ENCODE measurements around the gene GBA2. TPM values are rescaled to one million over a fixed set of nuclear protein-coding genes. Genes with fewer than 3 reads are reported as not detected.

GBA2 gene
- polyA plus RNA-seq, 1 donor (not counting 4 experiments of a cell fraction or from before 2014, with no cell fraction given), result 31.7 TPM

- Histone ChIP-seq H3K4me1 (ENCODE audit: control insufficient read depth, extremely low read depth, insufficient read depth, low read length) (no peaks in the 10 kb centered on the region), H3K4me2 (ENCODE audit: control insufficient read depth, extremely low read depth, insufficient read depth, low read depth, low read length) (no peak overlapping the region), H2AFZ (ENCODE audit: control insufficient read depth, low read length) (no peak overlapping the region), H3K27ac (ENCODE audit: control insufficient read depth, insufficient read depth, low read length) (no peak overlapping the region), H3K9me1 (ENCODE audit: control insufficient read depth, extremely low read depth, insufficient read depth, low read length) (no peaks in the 10 kb centered on the region), H3K27me3 (ENCODE audit: control insufficient read depth, extremely low read depth, insufficient read depth, low read length) (no peaks in the 10 kb centered on the region), H3K36me3 (ENCODE audit: control insufficient read depth in 2 of 2, extremely low read depth in 1 of 2, insufficient read depth in 2 of 2, low read length in 2 of 2) (peaks cover 70 to 81% of the 10 kb centered on the region in 2 experiments), H3K79me2 (ENCODE audit: control insufficient read depth, insufficient read depth, low read length) (no peaks in the 10 kb centered on the region), H4K20me1 (ENCODE audit: control insufficient read depth, extremely low read depth, insufficient read depth, low read length) (peaks cover 3% of the 10 kb centered on the region), H3K9ac (ENCODE audit: control insufficient read depth, extremely low read depth, insufficient read depth, low read length) (no peak overlapping the region), H3K9me3 (ENCODE audit: control insufficient read depth, low read depth, low read length) (no peaks in the 10 kb centered on the region), H3K4me3 (ENCODE audit: control insufficient read depth in 2 of 3, extremely low read depth in 1 of 3, insufficient read depth in 2 of 3, low read depth in 1 of 3, low read length in 3 of 3) (no peak overlapping the region)
- no peak for FAIRE-seq
- dilution Hi-C loops (cut with MboI; ENCODE audit: extremely low pct_ligation_motif_present, low sequenced_read_pairs), result no loop called here
- TF ChIP-seq EZH2 (IDR thresholded peaks at IDR 0.05; ENCODE audit: low read length), result no peak
- TF ChIP-seq CTCF (optimal IDR thresholded peaks at IDR 0.05 in 1 of 3, IDR thresholded peaks at IDR 0.05 in 1 of 3, conservative IDR thresholded peaks at IDR 0.05 in 1 of 3; ENCODE audit: extremely low read depth in 1 of 3, insufficient read depth in 2 of 3, low read length in 3 of 3), result no peak
- DNase-seq (ENCODE audit: low read depth, low spot score), result no peak
Observed at GRCh38 chr9:35714123-35714522, 34.9 kb downstream of the GBA2 start.

DNA sequence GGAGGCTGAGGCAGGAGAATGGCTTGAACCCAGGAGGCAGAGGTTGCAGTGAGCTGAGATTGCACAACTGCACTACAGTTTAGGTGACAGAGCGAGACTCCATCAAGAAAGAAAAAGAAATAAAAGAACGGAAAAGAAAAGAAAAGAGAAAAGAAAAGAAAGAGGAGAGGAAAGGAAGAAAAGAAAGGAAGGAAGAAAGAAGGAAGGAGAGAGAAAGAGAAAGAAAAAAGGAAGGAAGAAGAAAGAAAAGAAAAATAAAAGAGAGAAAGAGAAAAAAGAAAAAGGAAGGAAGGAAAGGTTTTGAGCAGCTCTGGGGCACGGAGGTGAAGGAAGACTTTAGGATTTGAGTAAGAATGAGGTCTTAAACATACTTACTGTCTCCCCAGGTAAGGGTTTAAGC, 35.5 kb downstream of the GBA2 start:
- peaks cover 66 to 78% of the 10 kb centered on the region in 2 experiments for H3K36me3 ChIP-seq (ENCODE audit: control insufficient read depth in 2 of 2, extremely low read depth in 1 of 2, insufficient read depth in 2 of 2, low read length in 2 of 2)
- dilution Hi-C loops (cut with MboI; ENCODE audit: extremely low pct_ligation_motif_present, low sequenced_read_pairs), result no loop called here
- peaks cover 3% of the 10 kb centered on the region for H4K20me1 ChIP-seq (ENCODE audit: control insufficient read depth, extremely low read depth, insufficient read depth, low read length)

More for the DNA sequence above, 35.5 kb downstream of the GBA2 start:
- no peak for TF ChIP-seq EZH2 (IDR thresholded peaks at IDR 0.05; ENCODE audit: low read length)
- no peak for TF ChIP-seq CTCF (optimal IDR thresholded peaks at IDR 0.05 in 1 of 3, IDR thresholded peaks at IDR 0.05 in 1 of 3, conservative IDR thresholded peaks at IDR 0.05 in 1 of 3; ENCODE audit: extremely low read depth in 1 of 3, insufficient read depth in 2 of 3, low read length in 3 of 3)
- no peaks in the 10 kb centered on the region for H3K9me3 ChIP-seq (ENCODE audit: control insufficient read depth, low read depth, low read length)
- H3K4me3 ChIP-seq (ENCODE audit: control insufficient read depth in 2 of 3, extremely low read depth in 1 of 3, insufficient read depth in 2 of 3, low read depth in 1 of 3, low read length in 3 of 3), result no peak overlapping the region
- no peak overlapping the region for H3K4me2 ChIP-seq (ENCODE audit: control insufficient read depth, extremely low read depth, insufficient read depth, low read depth, low read length)
- H3K4me1 ChIP-seq (ENCODE audit: control insufficient read depth, extremely low read depth, insufficient read depth, low read length), result no peaks in the 10 kb centered on the region
- DNase-seq (ENCODE audit: low read depth, low spot score), result no peak
- H3K27ac ChIP-seq (ENCODE audit: control insufficient read depth, insufficient read depth, low read length), result no peak overlapping the region
- no peak overlapping the region for H2AFZ ChIP-seq (ENCODE audit: control insufficient read depth, low read length)
- no peaks in the 10 kb centered on the region for H3K79me2 ChIP-seq (ENCODE audit: control insufficient read depth, insufficient read depth, low read length)
- no peaks in the 10 kb centered on the region for H3K27me3 ChIP-seq (ENCODE audit: control insufficient read depth, extremely low read depth, insufficient read depth, low read length)
- no peaks in the 10 kb centered on the region for H3K9me1 ChIP-seq (ENCODE audit: control insufficient read depth, extremely low read depth, insufficient read depth, low read length)
- no peak overlapping the region for H3K9ac ChIP-seq (ENCODE audit: control insufficient read depth, extremely low read depth, insufficient read depth, low read length)
- no peak for FAIRE-seq
